Keratinocyte (primary cell): Measurements from ENCODE around the gene HOXD4. TPM values are rescaled to one million over a fixed set of nuclear protein-coding genes. Genes with fewer than 3 reads are reported as not detected.

Experiments
- DNase-seq: peaks from one replicate; pipeline ENCODE4 v3.0.0-alpha.2; 2011; ENCODE audit warnings: low read depth, missing footprints, low spot score
- FAIRE-seq: peaks from 2 replicates; lab custom pipeline; 2011; peaks lifted over from hg19 to GRCh38; lab: Jason Lieb, UNC
- H2AFZ ChIP-seq: 2 replicates; pipeline ENCODE4 v1.6.0; 2012; ENCODE audit warnings: low read length, control low read depth, inconsistent platforms; ENCODE audit not compliant: control insufficient read depth
- H3K27ac ChIP-seq: 2 replicates; pipeline ENCODE4 v1.5.1; 2011; ENCODE audit warnings: low read length; ENCODE audit not compliant: control insufficient read depth, insufficient read depth
- H3K27me3 ChIP-seq: 3 replicates; pipeline ENCODE4 v1.6.0; 2011; ENCODE audit warnings: low read length; ENCODE audit not compliant: control insufficient read depth, insufficient read depth; ENCODE audit errors: extremely low read depth
- H3K36me3 ChIP-seq, 2 experiments: 2 replicates in 1 of 2; 3 replicates in 1 of 2; pipeline ENCODE4 v1.5.1; 2011; ENCODE audit warnings: low read length in 2 of 2, mild to moderate bottlenecking in 1 of 2; ENCODE audit not compliant: control insufficient read depth in 2 of 2, insufficient read depth in 2 of 2; ENCODE audit errors: extremely low read depth in 1 of 2
- H3K4me1 ChIP-seq: 3 replicates; pipeline ENCODE4 v1.5.1; 2011; ENCODE audit warnings: low read length; ENCODE audit not compliant: control insufficient read depth, insufficient read depth; ENCODE audit errors: extremely low read depth
- H3K4me2 ChIP-seq: 3 replicates; pipeline ENCODE4 v1.6.0; 2011; ENCODE audit warnings: low read depth, low read length; ENCODE audit not compliant: control insufficient read depth, insufficient read depth; ENCODE audit errors: extremely low read depth
- H3K4me3 ChIP-seq, 3 experiments: fragments of 200-600 bp in 1 of 3; sonication (generic) in 1 of 3; 2 replicates in 2 of 3; 3 replicates in 1 of 3; pipeline ENCODE4 v1.5.1; 2011 to 2016; ENCODE audit warnings: low read length in 3 of 3, mild to moderate bottlenecking in 3 of 3, control low read depth in 2 of 3, inconsistent platforms in 1 of 3, low read depth in 1 of 3, mixed read lengths in 1 of 3, mixed run types in 1 of 3, moderate library complexity in 1 of 3; ENCODE audit not compliant: control insufficient read depth in 2 of 3, insufficient read depth in 2 of 3; ENCODE audit errors: extremely low read depth in 1 of 3
- H3K79me2 ChIP-seq: 2 replicates; pipeline ENCODE4 v1.6.0; 2012; ENCODE audit warnings: low read length; ENCODE audit not compliant: control insufficient read depth, insufficient read depth
- H3K9ac ChIP-seq: 3 replicates; pipeline ENCODE4 v1.6.0; 2011; ENCODE audit warnings: low read length; ENCODE audit not compliant: control insufficient read depth, insufficient read depth; ENCODE audit errors: extremely low read depth
- H3K9me1 ChIP-seq: 3 replicates; pipeline ENCODE4 v1.6.0; 2011; ENCODE audit warnings: low read length; ENCODE audit not compliant: control insufficient read depth, insufficient read depth; ENCODE audit errors: extremely low read depth
- H3K9me3 ChIP-seq: 2 replicates; pipeline ENCODE4 v1.5.1; 2012; ENCODE audit warnings: low read depth, low read length; ENCODE audit not compliant: control insufficient read depth
- H4K20me1 ChIP-seq: 3 replicates; pipeline ENCODE4 v1.6.0; 2011; ENCODE audit warnings: low read length; ENCODE audit not compliant: control insufficient read depth, insufficient read depth; ENCODE audit errors: extremely low read depth
- EZH2 ChIP-seq: IDR thresholded peaks from one replicate; pipeline ENCODE4 v1.6.1; 2012; ENCODE audit warnings: inconsistent platforms, mild to moderate bottlenecking, low read length, moderate library complexity
- dilution Hi-C: fragments of 300-500 bp; cut with MboI; formaldehyde crosslinking; loops from one replicate; pipeline ENCODE4 v1.7.0; 2020; ENCODE audit warnings: low sequenced_read_pairs; ENCODE audit not compliant: extremely low pct_ligation_motif_present
- polyA plus RNA-seq, 5 experiments: library from polyadenylated mRNA; depleted of rRNA in 3 of 5; stranded (reverse) in 3 of 5; stranded (forward) in 1 of 5; unstranded in 1 of 5; fragments of >200 nt; gene quantifications; 1 replicate in 1 of 5; 2 replicates in 3 of 5; 3 replicates in 1 of 5; pipeline versions ENCODE4 v1.2.1 to v1.2.3, GENCODE V29; 2011 to 2012; ENCODE audit warnings: missing spikeins in 2 of 5, low read depth in 1 of 5, low replicate concordance in 1 of 5
- TF ChIP-seq, protein P1 (sequence below), 3 experiments: IDR thresholded peaks in 1 of 3; conservative IDR thresholded peaks in 1 of 3; optimal IDR thresholded peaks in 1 of 3; 2 replicates in 2 of 3; 3 replicates in 1 of 3; pipeline versions ENCODE3 to v1.5.1; 2011; ENCODE audit warnings: low read length in 3 of 3, mild to moderate bottlenecking in 3 of 3, moderate library complexity in 2 of 3, control low read depth in 1 of 3, inconsistent platforms in 1 of 3; ENCODE audit not compliant: insufficient read depth in 2 of 3; ENCODE audit errors: extremely low read depth in 1 of 3

The HOXD4 gene
- polyA plus RNA-seq, 1 donor (not counting 4 experiments of a cell fraction or from before 2014, with no cell fraction given) = not detected

DNA sequence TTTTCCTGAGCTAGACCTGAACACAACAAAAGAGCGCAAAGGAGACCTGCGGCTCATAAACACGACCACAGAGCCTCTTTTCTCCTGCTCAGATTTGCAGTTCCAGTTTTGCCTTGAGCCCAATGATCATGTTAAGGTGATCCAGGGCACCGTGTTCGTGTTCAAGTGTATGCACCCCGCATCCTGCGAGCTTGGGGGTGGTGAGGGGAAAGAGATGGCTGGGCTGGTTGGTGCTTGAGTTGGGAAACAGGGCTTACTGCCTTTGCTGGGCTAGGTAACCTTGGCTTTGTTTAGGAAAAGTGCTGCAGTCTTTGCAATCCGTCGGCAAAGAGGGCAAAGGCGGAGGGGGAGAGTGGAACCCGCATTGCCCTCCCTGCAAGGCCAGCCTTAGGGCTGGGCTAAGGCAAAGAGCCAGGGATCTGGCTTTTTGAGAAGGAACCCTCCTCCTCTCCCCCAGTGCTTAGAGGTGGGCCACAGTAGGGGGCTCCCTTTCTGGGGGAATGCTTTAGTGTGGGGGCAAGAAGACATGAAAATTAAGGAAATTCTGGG lies 33.5 kb upstream of the HOXD4 start:
- Histone ChIP-seq H3K4me3 (no peak overlapping the region), H4K20me1 (no peaks in the 10 kb centered on the region), H3K9ac (no peak overlapping the region), H3K27ac (no peak overlapping the region), H3K4me2 (no peak overlapping the region), H3K4me1 (no peaks in the 10 kb centered on the region), H3K9me3 (peaks cover 4% of the 10 kb centered on the region), H3K27me3 (peaks cover 97% of the 10 kb centered on the region), H3K9me1 (no peaks in the 10 kb centered on the region), H3K79me2 (no peaks in the 10 kb centered on the region), H2AFZ (no peak overlapping the region), H3K36me3 (no peaks in the 10 kb centered on the region)
- DNase-seq (no peak), FAIRE-seq (no peak)
- TF ChIP-seq EZH2 = no peak
- TF ChIP-seq, protein P1, sequence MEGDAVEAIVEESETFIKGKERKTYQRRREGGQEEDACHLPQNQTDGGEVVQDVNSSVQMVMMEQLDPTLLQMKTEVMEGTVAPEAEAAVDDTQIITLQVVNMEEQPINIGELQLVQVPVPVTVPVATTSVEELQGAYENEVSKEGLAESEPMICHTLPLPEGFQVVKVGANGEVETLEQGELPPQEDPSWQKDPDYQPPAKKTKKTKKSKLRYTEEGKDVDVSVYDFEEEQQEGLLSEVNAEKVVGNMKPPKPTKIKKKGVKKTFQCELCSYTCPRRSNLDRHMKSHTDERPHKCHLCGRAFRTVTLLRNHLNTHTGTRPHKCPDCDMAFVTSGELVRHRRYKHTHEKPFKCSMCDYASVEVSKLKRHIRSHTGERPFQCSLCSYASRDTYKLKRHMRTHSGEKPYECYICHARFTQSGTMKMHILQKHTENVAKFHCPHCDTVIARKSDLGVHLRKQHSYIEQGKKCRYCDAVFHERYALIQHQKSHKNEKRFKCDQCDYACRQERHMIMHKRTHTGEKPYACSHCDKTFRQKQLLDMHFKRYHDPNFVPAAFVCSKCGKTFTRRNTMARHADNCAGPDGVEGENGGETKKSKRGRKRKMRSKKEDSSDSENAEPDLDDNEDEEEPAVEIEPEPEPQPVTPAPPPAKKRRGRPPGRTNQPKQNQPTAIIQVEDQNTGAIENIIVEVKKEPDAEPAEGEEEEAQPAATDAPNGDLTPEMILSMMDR (optimal IDR thresholded peaks at IDR 0.05 in 1 of 3, IDR thresholded peaks at IDR 0.05 in 1 of 3, conservative IDR thresholded peaks at IDR 0.05 in 1 of 3; ENCODE audit: extremely low read depth in 1 of 3, insufficient read depth in 2 of 3, low read length in 3 of 3) = no peak
- dilution Hi-C loops = no loop called here

DNA sequence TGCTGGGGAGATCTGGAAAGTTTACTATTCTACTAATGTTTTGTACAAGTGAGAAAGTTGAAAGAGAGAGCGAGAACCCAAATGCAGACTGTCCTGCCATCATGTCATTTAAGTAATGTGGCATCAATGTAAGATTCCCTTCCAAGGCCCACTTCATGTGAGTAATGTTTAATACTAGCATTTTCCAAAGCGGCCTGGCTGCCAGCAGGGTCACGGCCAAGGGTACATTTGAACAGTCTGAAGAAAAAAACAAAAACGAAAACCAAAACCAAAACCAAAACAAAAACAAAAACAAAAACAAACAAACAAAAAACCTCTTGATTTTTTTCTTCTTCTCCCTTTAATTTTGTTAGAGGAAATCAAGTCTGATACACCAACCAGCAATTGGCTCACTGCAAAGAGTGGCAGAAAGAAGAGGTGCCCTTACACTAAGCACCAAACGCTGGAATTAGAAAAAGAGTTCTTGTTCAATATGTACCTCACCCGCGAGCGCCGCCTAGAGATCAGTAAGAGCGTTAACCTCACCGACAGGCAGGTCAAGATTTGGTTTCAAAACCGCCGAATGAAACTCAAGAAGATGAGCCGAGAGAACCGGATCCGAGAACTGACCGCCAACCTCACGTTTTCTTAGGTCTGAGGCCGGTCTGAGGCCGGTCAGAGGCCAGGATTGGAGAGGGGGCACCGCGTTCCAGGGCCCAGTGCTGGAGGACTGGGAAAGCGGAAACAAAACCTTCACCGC lies 32.6 kb upstream of the HOXD4 start:
- no peaks in the 10 kb centered on the region for H3K4me1 ChIP-seq
- H4K20me1 ChIP-seq = no peaks in the 10 kb centered on the region
- H2AFZ ChIP-seq = no peak overlapping the region
- no peaks in the 10 kb centered on the region for H3K9me1 ChIP-seq
- no peak overlapping the region for H3K4me2 ChIP-seq
- H3K27ac ChIP-seq = no peak overlapping the region
- TF ChIP-seq EZH2 = peak; percentile 59
- TF ChIP-seq, protein P1 (optimal IDR thresholded peaks at IDR 0.05 in 1 of 3, IDR thresholded peaks at IDR 0.05 in 1 of 3, conservative IDR thresholded peaks at IDR 0.05 in 1 of 3; ENCODE audit: extremely low read depth in 1 of 3, insufficient read depth in 2 of 3, low read length in 3 of 3) = peak; percentile 29 to 46 (median 34)
- H3K27me3 ChIP-seq = peaks cover 97% of the 10 kb centered on the region
- no peak overlapping the region for H3K4me3 ChIP-seq
- H3K9ac ChIP-seq = no peak overlapping the region
- peaks cover 4% of the 10 kb centered on the region for H3K9me3 ChIP-seq
- no peak for DNase-seq
- dilution Hi-C loops = no loop called here
- no peaks in the 10 kb centered on the region for H3K79me2 ChIP-seq
- H3K36me3 ChIP-seq = no peaks in the 10 kb centered on the region
- no peak for FAIRE-seq
